HepG2 (cell line): ENCODE results near the gene POLE4. TPM values are rescaled to one million over a fixed set of nuclear protein-coding genes. Genes with fewer than 3 reads are reported as not detected.

Experiments
- E2F5 ChIP-seq: sonication (generic); formaldehyde crosslinking; conservative IDR thresholded peaks from 2 replicates; pipeline ENCODE4 v1.4.0; 2020; ENCODE audit warnings: missing genetic modification reagents
- FOSL2 ChIP-seq: sonication (generic); formaldehyde crosslinking; IDR thresholded peaks from 2 replicates; pipeline ENCODE4 v1.4.0; 2020; ENCODE audit warnings: missing genetic modification reagents
- IKZF5 ChIP-seq: IDR thresholded peaks from 2 replicates; pipeline ENCODE4 v1.6.1; 2018; ENCODE audit warnings: missing genetic modification reagents, mild to moderate bottlenecking, missing compliant biosample characterization
- JARID2 ChIP-seq: sonication (generic); formaldehyde crosslinking; IDR thresholded peaks from 2 replicates; pipeline ENCODE4 v1.8.1; 2023; ENCODE audit warnings: missing genetic modification reagents, inconsistent platforms; ENCODE audit not compliant: insufficient replicate concordance
- JUND ChIP-seq: sonication (generic); formaldehyde crosslinking; IDR thresholded peaks from 2 replicates; pipeline ENCODE4 v1.8.0; 2022; ENCODE audit warnings: mild to moderate bottlenecking, missing genetic modification reagents
- MEF2D ChIP-seq: sonication (generic); formaldehyde crosslinking; IDR thresholded peaks from 2 replicates; pipeline ENCODE4 v1.5.1; 2020; ENCODE audit warnings: mild to moderate bottlenecking, missing genetic modification reagents
- MXD1 ChIP-seq: sonication (generic); formaldehyde crosslinking; IDR thresholded peaks from 2 replicates; pipeline ENCODE4 v1.4.0; 2020; ENCODE audit warnings: mild to moderate bottlenecking, missing genetic modification reagents
- PHF20 ChIP-seq: sonication (generic); formaldehyde crosslinking; IDR thresholded peaks from 2 replicates; pipeline ENCODE4 v1.5.0; 2020; ENCODE audit warnings: mild to moderate bottlenecking, missing genetic modification reagents
- SYNCRIP ChIP-seq: fragments of 200-400 bp; formaldehyde crosslinking; IDR thresholded peaks from 2 replicates; pipeline ENCODE4 v1.6.1; 2018; ENCODE audit warnings: mild to moderate bottlenecking, low read depth, low read length; ENCODE audit not compliant: insufficient read depth
- YEATS4 ChIP-seq: sonication (generic); formaldehyde crosslinking; IDR thresholded peaks from 2 replicates; pipeline ENCODE4 v1.4.0; 2020; ENCODE audit warnings: missing genetic modification reagents, borderline replicate concordance
- ZBED4 ChIP-seq: sonication (generic); formaldehyde crosslinking; IDR thresholded peaks from 2 replicates; pipeline ENCODE4 v1.4.0; 2020; ENCODE audit warnings: missing genetic modification reagents, borderline replicate concordance
- ZNF18 ChIP-seq: sonication (generic); formaldehyde crosslinking; IDR thresholded peaks from 2 replicates; pipeline ENCODE4 v1.8.0; 2022; ENCODE audit warnings: mild to moderate bottlenecking, missing genetic modification reagents; ENCODE audit not compliant: insufficient replicate concordance
- ZNF24 ChIP-seq: fragments of 450-650 bp; IDR thresholded peaks from 2 replicates; pipeline ENCODE4 v1.6.1; 2017; ENCODE audit warnings: antibody characterized with exemption, mild to moderate bottlenecking
- ZNF660 ChIP-seq: sonication (generic); formaldehyde crosslinking; IDR thresholded peaks from 2 replicates; pipeline ENCODE4 v1.5.1; 2020; ENCODE audit warnings: mild to moderate bottlenecking, low read depth, missing genetic modification reagents, borderline replicate concordance
- ZNF83 ChIP-seq: sonication (generic); formaldehyde crosslinking; IDR thresholded peaks from 2 replicates; pipeline ENCODE4 v1.4.0; 2020; ENCODE audit warnings: missing genetic modification reagents, mild to moderate bottlenecking, borderline replicate concordance
- polyA plus RNA-seq, 8 experiments: library from polyadenylated mRNA; depleted of rRNA in 3 of 8; stranded (reverse) in 7 of 8; unstranded in 1 of 8; fragments of >200 nt; fragmentation: Illumina TruSeq in 4 of 8; extraction: Trizol in 4 of 8; gene quantifications; 2 replicates each; pipeline versions ENCODE4 v1.2.1 to v1.2.3, GENCODE V29; 2011 to 2016; ENCODE audit warnings: low read depth in 4 of 8, missing spikeins in 1 of 8, mixed read lengths in 1 of 8; ENCODE audit not compliant: insufficient read depth in 1 of 8
- total RNA-seq, 5 experiments: library from RNA; depleted of rRNA; stranded (reverse); fragments of >200 nt; fragmentation: Illumina TruSeq; extraction: Trizol; gene quantifications; 2 replicates each; pipeline ENCODE4 v1.2.3, GENCODE V29; 2016; ENCODE audit warnings: low read depth in 1 of 5

The POLE4 gene
- total and polyA plus RNA-seq, 2 of the 13 experiments (the other 11 are each of a cell fraction or from before 2014, with no cell fraction given), result 106 to 116 TPM

GRCh38 chr2:74958274-74959105 lies at the start of gene POLE4 (continued):
- TF ChIP-seq MXD1 (CRISPR knock-in tag) (peak; percentile 99), MEF2D (CRISPR knock-in tag) (peak; percentile 97), ZNF83 (CRISPR knock-in tag) (peak; percentile 98), JARID2 (peak; percentile 90), ZBED4 (CRISPR knock-in tag) (peak; percentile 91), SYNCRIP (no peak), ZNF660 (CRISPR knock-in tag) (no peak; the same call in 1 of the 2 replicates), ZNF18 (CRISPR knock-in tag) (peak; percentile 97), YEATS4 (CRISPR knock-in tag) (peak; percentile 98), ZNF24 (0 out of 2 replicates have a peak, but pooled peaks have one; percentile 39), IKZF5 (CRISPR knock-in tag) (peak; percentile 94), JUND (CRISPR knock-in tag) (peak; percentile 65), PHF20 (CRISPR knock-in tag) (peak; percentile 72; the same call in 1 of the 2 replicates), FOSL2 (CRISPR knock-in tag) (peak; percentile 55), E2F5 (CRISPR knock-in tag) (peak; percentile 94)
